NCI-H1930 (cell line): Measurements from ENCODE around the gene STARD10.
A peak's percentile ranks its signal among the peaks of the same experiment; 100 is the strongest.
"Not testable (repeated sequence)": the region's sequence is repeated elsewhere in the genome, so short reads cannot be mapped to it uniquely, and the experiment has no call there.

ENCODE experiments used
- DNase-seq, 2 experiments: peaks; one replicate each; lab custom pipeline; 2025; lab: John Stamatoyannopoulos, UW

Gene STARD10

DNA sequence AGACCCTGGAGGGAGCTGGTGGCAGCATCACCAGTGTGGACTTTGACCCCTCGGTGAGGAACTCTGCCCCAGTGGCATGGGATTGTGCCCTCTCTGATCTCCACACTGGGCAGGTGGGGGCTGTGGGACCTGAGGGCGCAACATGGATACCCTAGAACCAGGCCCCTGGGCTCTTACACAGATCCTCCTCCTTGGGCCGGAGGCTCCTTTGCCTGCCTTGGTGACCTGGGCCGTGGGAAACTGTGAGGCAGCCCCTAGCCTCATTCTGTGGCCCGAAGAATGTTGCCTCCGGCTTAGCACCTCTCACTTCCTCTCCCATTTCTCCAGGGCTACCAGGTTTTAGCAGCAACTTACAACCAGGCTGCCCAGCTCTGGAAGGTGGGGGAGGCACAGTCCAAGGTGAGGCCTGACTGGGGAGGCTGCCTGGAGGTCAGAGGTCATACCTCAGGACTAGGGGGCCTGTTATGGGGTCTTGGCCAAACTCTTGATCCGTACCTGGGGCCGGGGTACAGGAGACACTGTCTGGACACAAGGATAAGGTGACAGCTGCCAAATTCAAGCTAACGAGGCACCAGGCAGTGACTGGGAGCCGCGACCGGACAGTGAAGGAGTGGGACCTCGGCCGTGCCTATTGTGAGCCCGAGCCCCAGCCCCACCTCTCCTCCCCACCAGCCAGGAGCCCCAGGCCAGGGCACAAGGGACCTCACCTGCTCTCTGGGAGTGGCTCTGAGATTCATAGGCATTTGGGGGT, 32.5 kb upstream of the STARD10 start:
- no peak for DNase-seq

DNA sequence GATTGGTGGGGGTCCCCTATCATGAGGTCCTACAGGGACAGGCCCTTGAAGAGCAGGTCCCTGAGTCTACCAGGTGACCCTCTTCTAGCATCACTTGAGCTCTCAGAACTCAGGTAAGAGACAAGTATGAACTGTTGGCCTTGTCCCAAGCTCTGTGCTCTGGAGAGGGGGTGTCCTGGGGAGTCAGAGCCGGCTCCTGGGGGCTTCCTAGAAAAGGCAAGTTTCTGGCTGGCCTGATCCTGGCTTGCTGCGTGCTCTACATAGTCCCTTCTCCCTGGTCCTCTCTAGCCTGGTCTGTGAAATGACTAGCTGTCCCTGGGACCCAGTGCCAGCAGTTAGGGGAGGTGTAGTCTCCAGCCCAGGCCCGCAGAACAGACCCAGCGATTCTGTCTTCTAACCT, 31.8 kb upstream of the STARD10 start:
- DNase-seq, result no peak

DNA sequence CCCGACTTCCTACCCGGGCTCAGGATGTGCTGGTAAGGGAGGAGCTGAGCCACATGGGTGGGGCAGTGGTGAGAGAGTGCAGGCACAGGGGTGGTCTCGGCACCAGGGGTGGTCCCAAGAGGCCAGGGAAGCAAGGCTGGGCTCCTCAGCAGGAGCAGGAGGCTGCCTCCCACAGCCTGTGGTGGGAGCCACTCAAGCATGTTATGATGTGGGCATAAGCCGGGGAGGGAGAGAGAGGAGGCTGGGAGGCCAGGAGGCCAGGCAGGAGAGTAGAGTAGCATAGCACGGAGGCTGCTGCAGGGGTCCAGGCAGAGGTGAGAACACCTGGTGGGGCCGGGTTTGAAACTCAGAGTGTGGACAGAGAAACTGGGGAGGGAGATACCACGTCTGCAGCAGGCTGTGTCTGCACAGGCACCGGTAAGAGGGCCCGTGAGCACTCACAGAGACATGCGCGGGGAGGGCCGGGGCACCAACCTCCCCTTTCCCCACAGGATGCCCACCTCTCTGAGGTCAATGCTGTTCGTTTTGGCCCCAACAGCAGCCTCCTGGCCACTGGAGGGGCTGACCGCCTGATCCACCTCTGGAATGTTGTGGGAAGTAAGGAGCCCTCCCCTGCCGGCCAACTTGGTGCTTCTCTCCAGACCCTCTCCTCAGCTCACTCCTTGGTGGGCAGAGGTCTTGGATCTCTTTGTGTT, 31.1 kb upstream of the STARD10 start:
- no peak for DNase-seq

DNA sequence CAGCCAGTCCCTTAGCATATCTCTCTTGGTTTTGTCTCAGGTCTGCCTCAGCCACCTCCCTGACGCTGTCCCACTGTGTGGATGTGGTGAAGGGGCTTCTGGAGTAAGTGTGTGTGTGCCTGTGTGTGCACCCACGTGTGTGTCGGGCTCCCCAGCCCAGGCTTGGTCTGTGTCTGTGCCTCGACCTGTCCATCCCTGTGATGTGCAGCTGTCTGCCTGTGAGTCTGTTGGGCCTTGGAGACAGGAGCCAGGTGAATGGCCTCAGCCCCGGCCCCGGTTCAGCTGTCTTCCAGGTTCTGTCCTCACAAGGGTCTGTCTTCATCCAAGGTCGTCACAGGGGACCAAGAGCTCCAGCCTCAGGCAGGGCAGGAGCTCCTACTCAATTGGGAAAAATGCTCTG, 30.2 kb upstream of the STARD10 start:
- DNase-seq, result no peak

DNA sequence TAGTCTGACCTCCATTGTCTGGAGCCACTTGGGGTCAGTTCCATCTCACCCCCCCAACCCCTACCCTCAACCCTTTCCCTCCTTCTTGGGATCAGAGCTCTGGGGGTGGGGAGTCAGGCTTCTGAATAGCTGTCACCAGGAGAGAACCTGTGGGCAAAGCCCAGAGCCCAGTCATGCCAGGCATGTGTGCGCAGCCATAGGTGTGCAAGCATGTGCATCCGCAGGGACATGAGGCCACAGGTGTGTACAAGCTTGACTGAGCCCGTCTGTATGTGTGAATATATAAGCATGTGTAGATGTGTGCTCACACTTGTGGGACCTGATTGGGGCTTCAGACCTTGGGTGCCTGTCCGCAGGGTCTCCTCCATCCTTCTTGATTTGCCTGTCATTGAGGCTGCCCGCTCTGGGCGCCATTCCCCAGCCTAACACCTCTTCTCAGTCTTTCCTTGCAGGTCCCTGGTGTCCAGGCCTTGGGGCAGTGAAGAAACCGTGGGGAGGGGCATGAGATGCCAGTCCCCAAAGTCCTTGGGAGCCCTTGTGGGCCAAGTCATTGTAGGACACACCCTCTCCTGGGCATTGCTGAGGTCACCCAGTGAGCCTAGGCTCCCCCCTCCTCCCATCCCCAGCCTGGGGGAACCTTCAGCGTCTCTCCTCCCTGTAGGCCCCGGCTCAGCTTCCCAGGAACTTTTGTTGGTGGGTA, 29.4 kb upstream of the STARD10 start:
- DNase-seq, result no peak

DNA sequence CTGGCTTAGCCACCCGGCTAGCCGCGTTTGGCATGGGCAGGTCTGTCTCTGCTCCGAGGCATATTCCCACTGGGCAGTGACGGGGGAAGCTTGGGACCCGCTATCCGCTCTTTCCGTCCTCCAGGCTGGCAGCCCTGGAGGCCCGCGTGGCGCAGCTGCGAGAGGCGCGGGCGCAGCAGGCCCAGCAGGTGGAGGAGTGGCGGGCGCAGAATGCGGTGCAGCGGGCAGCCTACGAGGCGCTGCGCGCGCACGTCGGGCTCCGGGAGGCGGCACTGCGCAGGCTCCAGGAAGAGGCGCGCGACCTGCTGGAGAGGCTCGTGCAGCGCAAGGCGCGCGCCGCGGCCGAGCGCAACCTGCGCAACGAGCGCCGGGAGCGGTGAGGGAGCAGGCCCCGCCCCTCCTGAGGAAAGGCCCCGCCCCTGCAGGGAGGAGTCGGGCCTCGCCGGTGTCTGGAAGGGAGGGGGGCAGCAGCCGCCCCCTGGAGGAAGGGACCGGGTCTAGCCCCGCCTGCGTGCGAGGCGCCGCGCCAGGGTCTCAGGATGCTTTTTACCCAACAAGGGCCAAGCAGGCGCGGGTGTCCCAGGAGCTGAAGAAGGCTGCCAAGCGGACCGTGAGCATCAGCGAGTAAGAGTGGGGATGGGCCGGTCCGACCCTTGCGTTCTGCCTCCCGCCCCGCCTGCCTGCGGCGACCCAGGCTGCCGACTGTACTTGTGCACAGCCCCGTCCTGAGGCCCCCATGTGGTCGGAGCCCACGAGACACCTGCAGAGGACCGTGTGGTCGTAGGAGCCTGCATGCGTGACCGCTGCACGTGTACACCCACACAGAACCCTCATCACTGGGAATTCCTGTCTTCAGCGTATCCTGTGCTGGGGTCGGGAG, 28.3 kb upstream of the STARD10 start:
- peak; percentile 84 to 95 for DNase-seq

DNA sequence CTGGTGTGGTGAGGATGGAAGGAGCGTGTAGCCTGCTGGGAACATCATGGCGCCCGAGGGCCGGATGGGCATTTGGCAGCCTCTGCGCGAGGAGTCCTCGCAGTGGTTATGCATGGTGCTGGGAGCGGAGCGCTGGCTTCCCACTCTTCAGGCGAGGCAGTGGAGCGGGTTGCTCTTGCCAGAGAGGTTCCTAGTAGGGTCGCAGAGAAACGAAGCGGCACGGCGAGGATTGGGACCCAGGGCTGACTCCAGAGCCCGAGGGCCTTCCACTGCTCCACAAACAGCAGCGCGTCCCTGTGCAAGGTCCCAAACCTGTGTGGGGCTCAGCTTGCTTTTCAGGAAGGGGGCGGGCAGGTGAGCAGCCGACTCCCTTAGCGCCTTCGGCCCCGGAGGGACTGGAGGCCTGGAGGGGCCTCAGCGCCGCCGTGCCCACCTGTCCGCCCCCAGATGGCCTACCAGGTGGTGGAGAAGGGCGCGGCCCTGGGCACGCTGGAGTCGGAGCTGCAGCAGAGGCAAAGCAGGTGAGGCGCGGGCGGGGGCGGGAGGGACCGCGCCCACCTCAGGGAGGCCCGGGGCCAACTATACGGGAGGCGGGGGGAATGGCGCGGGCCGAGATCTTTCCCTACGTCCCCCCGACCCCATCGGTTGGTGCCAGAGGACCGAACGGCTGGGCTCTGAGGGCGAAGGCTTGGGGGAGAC, 27.5 kb upstream of the STARD10 start:
- no peak for DNase-seq

DNA sequence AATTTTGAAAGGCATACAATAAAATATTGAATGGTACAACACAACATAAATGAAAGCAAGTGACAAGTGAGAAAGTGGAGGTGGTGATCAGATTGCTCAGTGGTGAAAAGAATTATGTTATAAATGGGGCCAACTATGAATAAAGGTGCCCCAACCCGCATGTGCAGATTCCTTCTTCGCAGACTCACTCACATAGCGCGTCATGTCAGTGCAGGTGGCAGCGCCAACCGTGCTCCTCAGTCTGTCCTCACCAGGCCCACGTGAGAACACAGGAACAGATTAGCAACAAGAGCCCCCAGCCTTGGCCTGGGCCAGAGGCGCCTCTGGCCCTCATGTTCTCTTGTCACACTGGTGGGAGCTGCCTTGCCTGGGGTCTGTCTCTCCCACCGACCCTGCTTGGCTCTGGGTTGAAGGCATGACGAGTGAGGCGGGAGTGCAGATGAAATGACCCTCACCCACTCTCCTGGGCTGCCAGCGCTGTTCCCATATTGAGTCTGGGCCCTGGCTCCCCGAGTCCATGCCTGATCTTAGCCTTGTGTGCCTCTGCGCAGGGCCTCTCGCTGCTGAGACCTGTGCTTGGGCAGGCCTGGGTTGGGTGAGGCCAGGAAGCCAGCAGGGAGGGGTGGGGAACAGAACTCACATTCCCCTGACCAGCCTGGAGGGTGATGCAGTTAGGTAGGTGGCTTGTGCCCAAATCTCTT, 26.7 kb upstream of the STARD10 start:
- DNase-seq, result no peak

DNA sequence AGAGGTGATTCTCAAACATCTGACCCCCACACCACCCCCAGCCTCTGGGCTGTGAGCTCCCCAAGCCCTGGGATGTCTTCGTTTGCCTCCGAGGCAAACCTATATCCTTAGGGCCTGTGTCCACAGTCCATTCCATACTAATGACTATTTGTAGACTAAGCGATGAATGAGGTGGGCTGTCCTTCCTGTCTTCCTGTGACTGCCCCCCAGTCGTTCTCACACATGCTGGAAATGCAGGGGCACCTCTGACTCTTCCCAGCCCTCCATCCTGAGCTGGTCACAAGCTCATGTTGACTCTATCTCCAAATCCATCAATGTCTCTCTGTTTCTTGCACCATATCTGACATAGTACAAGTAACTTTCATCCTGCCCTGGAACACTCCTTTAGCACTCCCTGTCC, 25.1 kb upstream of the STARD10 start:
- DNase-seq, result no peak

DNA sequence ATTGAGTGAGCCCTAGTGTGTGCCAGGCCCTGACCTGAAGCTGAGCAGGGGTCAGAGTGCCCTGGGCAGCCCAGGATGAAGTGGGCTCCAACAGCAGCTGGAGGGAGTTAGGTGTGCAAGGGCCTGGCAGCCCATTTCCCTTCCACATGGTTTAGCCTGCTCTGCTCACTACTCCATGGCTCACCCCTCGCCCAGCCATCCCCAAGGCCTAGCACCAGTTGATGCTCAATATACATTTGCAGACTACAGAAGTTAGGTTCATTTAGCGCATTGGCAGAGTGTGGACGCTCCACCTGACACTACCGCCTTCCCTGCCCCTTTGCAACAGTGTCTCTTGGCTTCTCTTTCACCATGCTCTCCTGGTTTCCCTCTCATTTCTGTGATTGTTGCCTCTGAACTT, 24.1 kb upstream of the STARD10 start:
- no peak for DNase-seq

DNA sequence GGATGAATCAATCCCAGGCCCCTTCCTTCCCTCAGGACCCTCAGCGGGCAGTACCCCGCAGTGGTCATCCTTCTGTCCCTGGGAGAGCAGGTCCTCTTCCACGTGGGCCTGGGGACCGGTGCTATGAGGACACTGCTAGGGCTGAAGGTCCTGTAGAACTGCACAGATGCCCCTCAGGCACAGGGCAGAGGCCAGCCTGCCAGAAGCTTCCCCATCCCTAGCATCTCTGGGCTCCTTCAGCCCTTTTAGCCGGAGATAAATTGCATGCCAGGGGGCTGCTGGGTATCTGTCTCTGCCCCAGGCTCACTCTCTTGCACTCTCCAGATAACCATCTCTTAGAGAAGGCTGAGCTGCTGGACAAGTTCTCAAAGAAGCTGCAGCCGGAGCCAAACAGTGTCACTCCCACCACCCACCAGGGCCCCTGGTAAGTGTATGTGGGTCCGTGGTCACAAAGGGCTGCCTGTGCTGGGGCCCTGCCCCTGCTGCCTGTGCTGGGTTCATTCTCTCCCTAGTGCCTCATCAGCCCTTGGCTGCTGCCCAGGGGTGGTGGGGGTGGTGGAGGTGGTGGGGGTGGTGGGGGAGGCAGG, 22.6 kb upstream of the STARD10 start:
- no peak for DNase-seq

DNA sequence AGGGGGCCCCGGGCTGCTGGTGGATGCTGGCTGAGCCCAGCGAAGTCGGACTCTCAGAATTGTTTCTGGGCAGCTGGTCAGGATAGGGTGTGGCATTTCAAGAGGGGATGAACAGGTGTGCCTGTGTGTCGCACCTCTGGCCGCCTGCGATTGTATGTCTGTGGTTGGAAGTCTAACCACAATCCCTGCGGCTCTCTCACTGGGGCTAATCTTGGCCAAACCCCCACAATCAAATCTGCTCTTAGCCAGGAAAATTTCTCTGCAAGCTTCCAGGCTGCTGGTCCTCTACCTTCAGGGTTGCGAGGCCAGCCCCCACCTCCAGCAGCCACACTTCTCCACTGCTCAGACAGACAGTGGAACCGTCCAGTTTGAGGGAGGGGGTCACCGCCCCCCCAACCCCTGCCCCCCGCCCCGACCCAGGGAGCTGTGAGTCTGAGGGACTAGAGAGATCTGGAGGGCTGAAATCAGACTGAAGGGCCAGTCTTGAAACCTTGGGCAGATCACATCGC, 21.3 kb upstream of the STARD10 start:
- DNase-seq, result no peak

DNA sequence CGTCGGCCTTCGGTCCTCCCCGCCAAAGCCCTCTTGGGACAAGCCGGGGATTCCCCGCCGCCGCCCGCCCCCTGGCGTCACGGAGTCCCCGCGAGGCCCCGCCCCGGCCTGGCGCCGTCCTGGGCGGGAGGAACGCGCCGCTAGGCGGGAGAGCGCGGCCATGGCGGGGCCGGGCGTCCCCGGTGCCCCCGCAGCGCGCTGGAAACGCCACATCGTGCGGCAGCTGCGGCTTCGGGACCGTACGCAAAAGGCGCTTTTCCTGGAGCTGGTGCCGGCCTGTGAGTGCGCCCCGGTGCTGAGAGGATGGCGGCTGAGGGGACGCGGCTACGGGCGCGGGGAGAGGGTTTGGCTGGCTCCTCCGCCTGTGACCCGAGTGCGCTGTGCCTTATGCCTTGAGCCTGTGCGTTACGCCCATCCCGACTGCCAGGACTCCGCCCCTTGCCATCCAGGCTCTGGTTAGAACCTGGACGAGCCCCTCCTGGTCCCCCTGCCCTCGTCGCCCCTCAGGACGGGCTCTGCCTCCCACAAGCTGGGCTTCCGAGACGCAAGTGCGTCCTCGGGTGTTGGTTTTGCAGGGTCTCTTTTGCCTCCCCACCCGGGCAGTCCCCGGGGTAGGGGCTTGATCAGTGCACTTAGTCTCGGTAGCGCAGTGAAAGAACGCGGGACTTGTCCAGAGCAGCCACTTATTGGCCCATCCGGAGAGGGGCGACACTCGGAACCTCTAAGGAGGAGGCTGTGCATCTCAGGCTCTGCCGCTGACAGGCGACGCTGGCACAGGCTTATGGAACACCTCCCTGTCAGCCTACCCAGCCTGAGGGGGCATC, 20.7 kb upstream of the STARD10 start, which contains the start of gene ATG16L2:
TSS of gene ATG16L2 (plus strand) at position 126 of the 824 bp plus-strand sequence. CDS start at position 161, 35 bp downstream.
- DNase-seq, result peak; percentile 62 to 88

DNA sequence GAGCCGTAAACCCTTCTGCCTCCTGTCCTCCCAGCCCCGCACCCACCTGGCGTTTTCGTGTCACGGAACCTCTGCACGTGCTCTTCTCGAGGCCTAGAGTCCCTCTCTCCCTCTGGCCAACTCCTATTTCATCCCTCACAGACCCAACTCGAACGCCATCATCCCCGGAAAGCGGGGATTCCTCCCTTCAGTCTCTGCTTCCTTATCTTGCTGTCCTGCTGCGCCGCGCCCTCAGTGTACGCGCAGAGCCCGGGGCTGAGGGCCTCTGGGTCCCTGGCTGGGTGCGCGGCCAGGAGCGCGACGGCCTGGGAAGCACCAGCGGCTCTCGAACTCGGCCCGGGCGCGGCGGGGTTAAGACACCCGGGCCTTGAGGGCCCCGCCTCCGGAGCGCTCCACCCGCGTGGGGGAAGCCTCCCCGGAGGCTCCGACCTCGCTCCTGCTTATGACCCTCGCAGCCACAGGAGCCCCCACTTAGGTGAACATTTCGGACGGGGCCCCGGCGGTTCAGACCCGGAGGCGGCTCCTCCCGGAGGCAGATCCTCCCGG, 20.0 kb upstream of the STARD10 start:
- peak in 1 of 2 experiments; percentile 84 for DNase-seq

DNA sequence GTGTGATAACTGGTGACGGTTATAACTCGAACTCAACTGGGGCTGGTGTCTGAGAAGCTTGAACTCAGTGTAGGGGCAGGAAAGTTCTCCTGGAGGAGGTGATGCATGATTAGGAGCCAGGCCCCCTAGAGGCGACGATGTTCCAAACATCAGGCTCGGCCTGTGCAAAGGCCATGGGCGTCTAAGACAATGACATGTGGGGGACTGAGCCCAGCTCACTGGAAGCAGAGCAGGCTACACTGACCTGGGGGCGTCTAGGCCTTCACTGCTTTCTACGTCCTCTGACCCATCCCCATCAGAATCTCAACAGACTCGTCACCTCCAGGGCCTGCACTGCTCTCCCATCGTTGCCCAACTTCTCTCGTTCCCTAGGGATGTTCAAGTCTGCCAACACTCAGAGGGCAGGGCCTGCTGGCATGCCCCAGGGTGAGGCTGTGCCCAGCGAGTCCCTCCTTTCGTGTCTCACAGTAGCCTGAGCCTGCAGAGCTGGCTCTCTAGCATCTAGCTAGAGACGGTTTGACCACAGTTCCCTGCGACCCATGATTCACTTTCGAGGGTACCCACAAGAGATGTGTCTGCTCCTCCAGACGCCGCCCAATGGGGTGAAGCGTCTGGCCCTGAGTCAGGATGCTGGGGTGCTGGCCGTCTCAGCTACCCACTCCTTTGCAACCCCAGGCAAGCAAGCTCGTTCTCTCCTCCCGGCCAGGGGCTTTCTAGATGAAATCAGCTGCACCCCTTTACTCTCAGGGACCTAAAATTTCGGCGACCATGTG, 19.3 kb upstream of the STARD10 start:
- peak in 1 of 2 experiments; percentile 50 for DNase-seq

DNA sequence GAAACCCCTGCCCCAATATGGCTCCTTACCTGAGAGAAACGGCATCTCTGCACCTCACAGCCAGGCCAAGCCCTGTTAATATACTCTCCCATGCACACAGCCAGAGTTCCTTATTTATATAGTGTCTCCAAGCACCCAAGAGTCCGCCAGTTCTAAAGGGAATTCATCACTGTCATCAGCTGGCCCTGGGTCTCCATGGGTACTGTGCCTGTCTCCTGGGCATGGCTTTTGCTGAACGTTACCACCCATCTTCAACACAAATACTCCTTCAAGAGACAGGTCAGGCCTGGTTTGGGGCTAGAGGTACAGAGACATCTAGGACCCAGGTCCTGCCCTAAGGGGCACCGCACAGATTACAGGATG, 18.7 kb upstream of the STARD10 start:
- no peak for DNase-seq

DNA sequence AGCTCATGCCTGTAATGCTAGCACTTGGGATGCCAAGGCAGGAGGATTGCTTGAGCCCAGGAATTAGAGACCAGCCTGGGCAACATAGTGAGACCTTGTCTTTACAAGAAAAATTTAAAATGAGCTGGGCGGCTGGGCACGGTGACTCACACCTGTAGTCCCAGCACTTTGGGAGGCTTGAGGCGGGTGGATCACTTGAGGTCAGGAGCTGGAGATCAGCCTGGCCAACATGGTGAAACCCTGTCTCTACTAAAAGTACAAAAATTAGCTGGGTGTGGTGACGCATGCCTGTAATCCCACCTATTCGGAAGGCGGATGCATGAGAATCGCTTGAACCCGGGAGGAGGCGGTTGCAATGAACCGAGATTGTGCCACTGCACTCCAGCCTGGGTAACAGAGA, 17.8 kb upstream of the STARD10 start:
- not testable (repeated sequence) for DNase-seq

DNA sequence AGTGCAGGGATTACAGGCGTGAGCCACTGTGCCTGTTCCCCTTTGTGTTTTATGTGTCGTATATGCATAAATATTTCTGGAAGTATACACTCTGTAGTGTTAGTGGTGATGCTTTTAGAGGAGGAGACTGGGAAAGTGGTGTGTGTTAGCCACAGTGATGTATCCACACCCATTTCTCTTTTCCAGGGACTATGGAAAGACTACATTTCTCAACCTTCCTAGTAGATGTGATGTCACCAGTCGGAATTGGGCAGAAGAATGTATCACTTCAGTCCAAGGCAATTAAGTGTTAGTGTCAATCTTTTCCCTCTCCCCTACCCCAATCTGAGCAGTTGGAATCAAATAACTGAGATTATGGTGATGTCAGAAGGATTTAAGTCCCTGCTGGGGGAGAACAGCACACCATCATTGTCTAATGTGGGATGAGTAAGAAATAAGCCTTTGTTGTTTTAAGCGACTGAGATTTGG, 14.5 kb upstream of the STARD10 start:
- DNase-seq, result no peak
